ENCODE data around the gene VIPR2. TPM values are rescaled to one million over a fixed set of nuclear protein-coding genes. Genes with fewer than 3 reads are reported as not detected.
A peak's percentile ranks its signal among the peaks of the same experiment; 100 is the strongest.

Gene VIPR2
- total RNA-seq, 2 donors from 2014 or later = 10.9 to 18.2 TPM

GRCh38 chr7:158979635-158980351, 164.9 kb downstream of the VIPR2 start:
- no peaks in the 10 kb centered on the region for H3K36me3 ChIP-seq (replicated peaks in 1 of 2; ENCODE audit: insufficient read depth in 1 of 2, low read depth in 2 of 2)
- intact Hi-C loops (cut with DNase I) = loop anchor here (5.0 to 10.0 kb wide), 2 partner anchors 102 to 285 kb away; no protein-coding TSS in a partner anchor
- DNase-seq = peak in 1 of 4 donors; percentile 11
- H3K9me3 ChIP-seq = peaks cover 0 to 34% (median 0%) of the 10 kb centered on the region in 3 donors
- WGBS, 2 donors = 78 to 81% methylated on average over 21 of the region's 22 CpGs
- H3K4me1 ChIP-seq = peaks cover 11% of the 10 kb centered on the region
- ATAC-seq = no peak
- no peak overlapping the region for H3K27ac ChIP-seq
- H3K4me3 ChIP-seq = no peak overlapping the region
- TF ChIP-seq CTCF (IDR thresholded peaks at IDR 0.05) (no peak), POLR2A (IDR thresholded peaks at IDR 0.05) (no peak)
- H3K27me3 ChIP-seq = no peaks in the 10 kb centered on the region

GRCh38 chr7:158979023-158979529, 165.6 kb downstream of the VIPR2 start:
- Histone ChIP-seq H3K4me1 (peaks cover 11% of the 10 kb centered on the region), H3K27ac (no peak overlapping the region), H3K36me3 (replicated peaks in 1 of 2; ENCODE audit: insufficient read depth in 1 of 2, low read depth in 2 of 2) (no peaks in the 10 kb centered on the region), H3K9me3 (peaks cover 0 to 30% (median 0%) of the 10 kb centered on the region in 3 donors), H3K27me3 (no peaks in the 10 kb centered on the region), H3K4me3 (no peak overlapping the region)
- WGBS, 2 donors = 86% methylated on average over 18 of the region's 18 CpGs
- TF ChIP-seq CTCF (IDR thresholded peaks at IDR 0.05) (no peak), POLR2A (IDR thresholded peaks at IDR 0.05) (no peak)
- ATAC-seq (no peak), DNase-seq (no peak)
- intact Hi-C loops (cut with DNase I) = loop anchor here (10.0 kb wide), 1 partner anchor 284 kb away; no protein-coding TSS in a partner anchor
